ENCODE measurements around the gene DDA1.

GRCh38 chr19:17325133-17325532 lies 15.8 kb downstream of the DDA1 start:
- TF ChIP-seq RB1 (IDR thresholded peaks at IDR 0.05; ENCODE audit: borderline replicate concordance) (no peak), SIN3A (IDR thresholded peaks at IDR 0.05; ENCODE audit: low read depth, low read length) (no peak)

Measured in GM12878 (cell line).